HG03095 (cell line): Measurements from ENCODE around the gene CHML.

Experiments used
- ATAC-seq: cut with Tn5 transposase; IDR thresholded peaks from one replicate; pipeline ENCODE4 v1.9.1; 2021; ENCODE audit warnings: moderate library complexity; ENCODE audit not compliant: unreplicated experiment

CHML gene

DNA sequence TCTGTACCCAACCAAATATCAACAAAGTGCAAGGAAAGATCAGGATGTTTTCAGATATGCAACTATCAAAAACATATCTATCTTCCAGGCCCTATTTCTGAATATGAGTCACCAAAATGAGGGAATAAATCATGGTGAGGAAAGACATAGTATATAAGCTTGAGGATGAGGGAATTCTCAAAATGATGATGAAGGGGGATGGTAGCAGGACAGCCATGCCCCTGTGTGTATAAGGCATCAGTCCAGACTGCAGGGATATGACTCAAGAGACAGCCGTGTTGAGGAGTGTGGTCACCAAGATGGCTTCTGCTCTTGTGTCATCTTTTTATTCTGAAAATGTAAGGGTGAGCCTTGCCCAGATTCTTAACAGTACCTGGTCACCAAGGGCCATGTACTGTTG lies 7.5 kb upstream of the CHML start:
- ATAC-seq = no peak

DNA sequence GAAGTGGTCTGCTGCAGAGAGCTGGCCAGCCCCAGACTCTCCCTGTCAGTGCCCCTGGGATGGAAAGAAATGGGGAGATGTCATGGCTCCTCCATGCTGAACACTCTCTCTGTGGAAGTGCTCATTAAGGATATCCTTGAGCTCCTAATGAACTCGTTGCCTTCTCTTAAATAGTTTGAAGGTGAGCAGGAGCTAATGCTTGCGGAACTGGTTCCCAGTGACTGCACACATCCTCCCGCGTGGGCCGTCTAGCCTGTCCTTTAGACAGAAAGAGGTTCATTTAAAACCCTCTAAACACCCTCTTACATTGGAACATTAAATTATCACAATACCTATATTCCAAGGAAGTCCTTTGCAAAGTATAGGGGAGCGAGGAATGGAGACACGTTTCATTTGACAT lies 6.0 kb upstream of the CHML start:
- ATAC-seq = no peak

DNA sequence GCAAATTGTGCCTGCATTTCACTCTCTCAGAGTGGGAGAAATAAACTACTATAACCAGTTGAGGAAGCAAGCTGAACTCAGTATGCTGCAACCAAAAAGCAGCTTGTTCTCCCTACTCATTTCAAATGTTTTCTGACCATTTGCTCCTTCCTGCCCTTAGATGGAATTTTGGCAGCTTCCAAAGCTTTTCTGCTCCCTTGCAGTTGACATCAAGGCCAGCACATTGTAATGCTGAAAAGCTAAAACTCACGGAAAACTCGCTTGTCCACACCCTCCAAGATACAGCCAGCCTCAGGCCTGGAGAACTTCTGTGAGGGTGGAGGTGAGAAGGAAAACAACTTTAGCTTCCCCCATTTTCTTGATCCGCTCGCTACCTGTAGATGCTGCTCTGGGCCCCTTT lies 5.0 kb upstream of the CHML start:
- no peak for ATAC-seq

DNA sequence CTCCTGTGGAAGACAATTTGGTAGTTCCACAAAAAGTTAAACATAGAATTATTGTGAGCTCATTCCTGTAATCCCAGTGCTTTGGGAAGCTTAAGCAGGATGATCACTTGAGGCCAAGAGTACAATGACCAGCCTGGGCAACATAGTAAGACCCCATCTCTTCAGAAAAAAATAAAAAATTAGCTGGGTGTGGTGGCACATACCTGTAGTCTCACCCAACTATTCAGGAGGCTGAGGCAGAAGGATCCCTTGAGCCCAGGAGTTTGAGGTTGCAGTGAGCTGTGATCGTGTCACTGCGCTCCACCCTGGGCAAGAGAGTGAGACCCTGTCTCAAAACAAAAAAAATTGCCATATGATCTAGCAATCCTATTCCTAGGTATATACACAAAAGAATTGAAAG lies 4.1 kb upstream of the CHML start:
- ATAC-seq = no peak

DNA sequence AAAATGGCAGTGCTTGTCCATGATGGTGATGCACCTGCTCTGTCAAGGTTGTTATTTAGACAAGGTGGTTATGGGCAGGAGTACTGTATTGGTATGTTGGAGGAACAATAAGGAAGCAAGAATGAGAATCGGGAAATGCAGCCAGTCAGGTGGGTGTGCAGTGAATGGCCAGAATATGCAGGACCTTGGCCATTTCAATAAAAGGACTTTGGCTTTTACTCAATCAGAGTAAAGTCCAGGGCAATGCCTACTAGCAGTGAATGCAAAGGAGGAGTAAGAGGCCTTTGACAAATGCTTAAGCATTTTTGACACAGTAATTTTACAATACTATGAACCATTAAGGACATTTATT lies 2.4 kb upstream of the CHML start:
- ATAC-seq = no peak

DNA sequence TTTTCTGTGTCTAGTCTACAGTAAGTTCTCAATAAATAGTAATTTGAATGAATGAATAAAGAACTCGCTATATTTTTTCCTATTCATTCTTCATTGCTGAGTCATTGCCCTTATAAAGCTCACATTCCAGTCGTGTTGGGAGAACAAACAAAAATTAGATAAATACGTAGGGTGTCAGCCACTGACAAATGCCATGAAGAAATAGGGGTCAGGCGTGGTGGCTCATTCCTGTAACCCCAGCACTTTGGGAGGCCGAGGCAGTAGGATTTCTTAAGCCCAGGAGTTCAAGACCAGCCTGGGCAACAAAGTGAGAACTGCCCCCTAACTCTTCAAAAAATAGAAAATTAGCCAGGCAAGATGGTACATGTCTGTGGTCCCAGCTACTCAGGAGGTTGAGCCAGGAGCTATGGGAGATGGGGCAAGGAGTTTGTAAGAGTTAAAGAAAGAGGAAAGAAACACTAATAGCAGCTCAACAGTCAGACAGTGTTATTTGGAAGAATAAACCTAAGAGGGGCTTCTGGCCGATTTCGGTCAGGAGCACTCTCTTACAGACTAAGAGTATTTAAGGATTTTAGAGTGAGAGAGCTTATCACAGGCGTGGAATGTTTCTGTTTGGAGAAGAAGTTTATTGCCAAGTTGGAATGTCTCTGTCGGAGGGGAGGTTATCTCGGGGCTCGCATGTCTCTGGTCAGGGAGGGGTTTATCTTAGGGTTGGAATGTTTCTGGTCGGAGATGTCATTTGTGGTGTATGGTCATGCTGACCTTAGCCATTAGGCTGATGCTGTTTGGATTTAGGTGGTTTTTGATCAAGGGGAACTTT lies 1.8 kb upstream of the CHML start:
- ATAC-seq = no peak

DNA sequence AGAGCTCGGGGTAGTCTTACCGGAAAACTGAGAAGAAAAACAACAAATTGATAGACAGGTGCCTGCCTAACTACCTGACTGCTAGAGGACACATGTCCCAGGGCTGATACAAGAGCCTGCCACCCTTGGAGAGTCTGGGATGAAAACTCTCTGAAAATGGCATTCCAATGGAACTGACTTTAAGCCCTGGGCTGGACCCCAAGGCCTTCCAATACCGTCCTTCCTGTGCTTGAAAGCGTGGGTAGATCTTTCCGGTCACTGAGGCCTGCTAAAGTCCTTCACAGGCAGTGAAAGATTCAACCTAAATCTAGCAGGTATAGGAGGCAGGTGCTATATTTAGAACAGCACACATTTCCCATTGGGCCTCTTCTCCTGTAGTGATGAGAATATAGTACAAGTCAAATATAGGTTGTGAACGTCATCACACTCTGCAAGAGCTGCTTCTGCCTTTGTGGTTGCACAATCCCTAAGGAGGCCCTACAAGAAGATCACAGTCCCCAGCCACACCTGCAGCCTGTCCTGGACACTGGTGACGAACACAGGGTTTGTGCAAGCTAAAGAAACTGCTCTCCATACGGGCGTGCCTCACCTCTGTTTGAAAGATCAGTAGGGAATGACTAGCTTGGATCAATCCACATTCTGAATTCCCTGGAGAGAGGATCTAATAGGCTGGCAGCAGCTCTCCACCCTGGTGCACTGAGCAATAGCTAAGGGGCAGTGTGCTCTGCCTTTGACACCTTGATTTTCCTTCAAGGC lies 876 bp upstream of the CHML start:
- no peak for ATAC-seq

DNA sequence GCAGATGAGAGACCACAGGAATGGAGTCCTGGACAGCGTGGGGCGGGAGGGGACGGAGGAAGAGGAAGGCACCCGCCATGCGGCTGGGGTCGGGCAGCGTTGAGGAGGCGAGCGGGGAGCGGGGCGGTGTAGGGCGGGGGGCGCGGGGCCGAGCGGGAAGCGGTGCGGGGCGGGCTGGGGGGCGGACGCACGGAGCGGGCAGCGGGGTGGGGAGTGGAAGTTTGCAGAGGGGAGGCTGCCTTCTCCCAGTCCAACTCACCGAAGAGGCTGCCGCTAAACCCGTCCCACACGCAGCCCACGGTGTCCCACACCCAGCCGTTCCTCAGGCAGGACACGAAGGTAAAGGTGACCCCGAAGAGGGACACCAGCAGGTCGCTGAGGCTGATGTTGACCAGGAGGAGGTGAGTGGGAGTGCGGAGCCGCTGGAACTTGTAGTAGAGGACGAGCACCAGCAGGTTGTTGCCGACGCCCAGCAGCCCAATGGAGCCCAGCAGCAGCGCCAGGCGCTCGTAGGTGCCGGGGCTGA lies 483 bp downstream of the CHML start:
- ATAC-seq = peak; percentile 44

DNA sequence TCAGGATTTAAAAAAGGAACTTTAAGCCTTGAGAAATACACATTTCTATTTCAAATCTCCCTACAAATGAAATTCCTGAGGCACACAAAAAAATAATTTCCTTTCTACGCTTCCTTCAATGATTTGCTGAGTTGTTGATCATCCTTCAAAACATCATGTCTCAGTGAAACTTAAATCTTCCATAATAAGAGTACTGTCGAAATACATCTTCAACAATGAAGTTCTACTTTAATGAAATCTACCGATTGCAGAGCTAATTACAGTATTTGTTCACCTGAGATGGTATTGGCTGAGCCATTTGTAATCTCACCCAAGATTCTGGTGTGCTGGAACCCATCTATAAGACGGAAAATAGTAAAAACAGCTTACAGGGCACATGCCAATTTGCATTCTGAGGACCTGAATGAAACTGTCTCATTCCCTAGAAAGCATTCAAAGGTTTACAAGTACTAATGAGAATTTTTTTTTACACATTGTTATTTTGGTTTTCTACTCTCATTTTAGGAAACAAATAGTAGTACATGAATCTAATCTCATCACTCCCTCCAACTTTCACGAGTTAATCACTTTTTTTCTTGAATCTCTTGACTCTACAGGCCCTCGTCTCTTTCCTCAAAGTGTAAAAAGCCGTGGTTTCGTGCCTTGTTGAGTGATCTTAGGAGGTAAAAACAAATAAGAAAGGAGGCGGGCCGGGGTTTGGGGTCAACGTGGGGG lies 1.1 kb downstream of the CHML start:
- no peak for ATAC-seq

DNA sequence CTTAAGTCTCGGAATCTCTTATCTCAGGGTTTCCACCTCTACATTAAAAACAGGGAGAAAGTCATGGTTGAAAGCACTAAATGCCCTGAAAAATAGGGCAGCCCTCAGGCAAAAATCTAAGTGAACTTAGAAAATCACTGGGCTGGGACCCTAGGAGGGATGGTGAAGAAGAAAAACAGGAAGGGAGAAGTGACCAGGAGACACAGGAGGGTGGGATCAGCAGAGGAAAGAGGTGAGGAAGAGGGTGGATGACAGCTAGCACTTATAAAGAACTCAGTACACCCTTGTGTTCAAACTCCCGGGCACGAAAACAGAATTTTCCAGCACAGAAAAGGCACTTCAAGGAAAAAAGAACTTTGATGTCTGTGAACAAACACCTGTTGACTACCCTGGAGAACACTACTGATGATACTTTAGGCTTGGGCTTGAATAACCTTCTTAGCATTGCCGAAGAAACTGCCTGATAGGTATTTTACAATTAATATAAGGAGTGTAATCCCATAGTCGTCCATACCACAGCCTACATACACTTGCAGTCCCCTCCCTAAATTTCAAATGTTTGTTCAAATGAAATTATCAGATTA lies 2.0 kb downstream of the CHML start:
- ATAC-seq = no peak

DNA sequence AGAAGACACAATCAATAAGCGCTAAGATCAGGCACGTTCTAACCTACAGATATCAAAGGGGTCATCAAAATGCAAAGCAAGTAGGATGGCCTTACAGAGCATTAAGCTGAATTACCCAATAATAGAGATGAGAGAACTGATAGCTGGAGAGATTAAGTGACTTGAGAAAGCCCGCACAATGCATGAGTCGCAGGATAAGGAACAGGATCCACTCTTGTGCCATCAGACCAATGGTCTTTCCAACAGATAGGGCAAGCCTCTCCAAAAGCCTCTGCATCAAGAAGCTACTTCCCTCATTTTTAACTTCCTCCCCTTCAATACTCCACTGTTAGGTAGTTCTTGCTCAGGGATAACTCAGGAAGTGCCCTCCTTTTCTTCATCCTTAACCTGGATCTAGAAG lies 2.6 kb downstream of the CHML start:
- ATAC-seq = no peak

DNA sequence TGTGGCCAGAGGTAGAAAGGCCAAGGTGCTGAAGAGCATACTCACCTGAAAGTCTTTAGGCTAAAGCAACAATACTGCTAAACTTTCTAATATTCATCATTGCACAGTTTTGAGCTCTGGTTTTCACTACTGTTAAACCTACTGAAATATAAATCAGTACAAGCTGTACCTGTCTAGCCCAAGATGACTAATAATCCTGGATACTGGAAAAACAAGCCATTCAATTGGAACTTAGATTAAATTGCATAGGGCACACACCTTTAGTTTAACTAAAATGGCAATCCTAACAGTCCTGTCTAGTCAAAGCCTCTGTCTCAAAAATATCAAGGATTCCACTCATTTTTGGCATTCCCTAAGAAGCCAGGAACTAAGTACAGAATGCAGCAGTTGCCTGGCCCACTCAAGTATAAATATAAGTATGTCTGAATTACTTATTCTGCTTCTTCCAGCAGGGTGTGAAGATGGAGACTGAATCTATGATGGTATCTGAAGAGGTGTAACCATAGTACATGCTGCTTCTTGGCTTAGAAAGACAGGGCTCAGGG lies 3.1 kb downstream of the CHML start:
- ATAC-seq = no peak

DNA sequence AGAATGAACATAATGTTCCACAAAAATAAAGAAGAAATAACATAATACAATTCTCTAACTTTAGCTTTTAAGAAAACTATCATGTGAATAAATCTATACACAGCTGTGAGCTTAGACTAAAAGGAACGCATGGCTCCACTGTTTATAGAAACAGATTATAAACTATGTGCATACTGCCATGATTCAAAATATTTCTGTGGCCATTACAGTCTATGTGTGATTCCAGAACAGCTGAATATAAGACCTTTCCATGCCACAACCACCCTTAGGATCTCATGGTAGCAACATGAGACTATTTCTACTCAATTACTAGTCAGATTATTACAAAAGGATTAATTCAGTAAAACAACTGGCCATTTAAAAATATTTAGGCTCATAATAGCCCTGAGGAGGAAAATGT lies 3.9 kb downstream of the CHML start:
- no peak for ATAC-seq

DNA sequence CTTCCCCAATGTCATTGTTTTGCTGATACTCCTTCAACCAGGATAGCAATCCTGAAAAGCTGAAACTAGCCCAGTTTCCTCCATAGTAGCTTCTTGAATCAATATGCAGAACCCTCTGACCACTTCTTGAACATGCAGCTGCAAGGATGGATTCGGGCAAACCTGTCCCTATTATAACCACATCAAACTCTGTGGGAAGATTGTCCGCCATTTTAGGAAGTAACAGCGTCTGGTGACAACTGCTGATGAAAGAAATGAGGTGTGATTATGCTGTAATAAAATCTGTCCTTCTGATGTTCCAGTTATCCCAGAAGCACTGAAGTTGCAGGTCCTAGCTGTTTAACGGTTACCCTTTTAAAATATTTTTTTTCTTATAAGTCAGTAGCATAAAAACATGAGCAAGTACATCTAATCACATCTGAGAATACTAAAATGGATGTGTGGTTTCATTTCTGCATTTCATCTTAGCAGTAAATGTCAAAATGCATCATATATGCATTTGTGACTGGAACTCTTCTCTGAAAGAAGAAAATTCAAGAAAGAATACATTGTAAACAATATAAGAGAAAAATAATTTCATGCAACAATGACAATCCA lies 4.5 kb downstream of the CHML start:
- no peak for ATAC-seq

DNA sequence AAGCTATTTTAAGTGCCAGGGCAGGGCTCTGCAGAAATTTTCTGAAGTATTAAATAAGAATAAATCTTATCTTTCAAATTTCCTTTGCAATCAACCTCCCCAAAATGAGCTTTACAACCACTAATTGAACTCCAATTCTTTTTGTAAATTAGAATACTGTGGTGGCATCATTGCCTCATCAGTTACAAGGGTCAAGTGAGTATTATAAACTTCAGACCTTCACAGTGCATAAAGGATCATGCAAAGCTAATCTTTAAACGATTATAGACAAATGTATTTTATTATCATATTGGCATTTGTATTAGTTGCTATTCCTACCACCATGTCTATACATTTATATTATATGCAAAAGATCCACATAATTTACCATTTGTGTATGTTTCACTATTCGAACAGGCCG lies 7.2 kb downstream of the CHML start:
- ATAC-seq = no peak

DNA sequence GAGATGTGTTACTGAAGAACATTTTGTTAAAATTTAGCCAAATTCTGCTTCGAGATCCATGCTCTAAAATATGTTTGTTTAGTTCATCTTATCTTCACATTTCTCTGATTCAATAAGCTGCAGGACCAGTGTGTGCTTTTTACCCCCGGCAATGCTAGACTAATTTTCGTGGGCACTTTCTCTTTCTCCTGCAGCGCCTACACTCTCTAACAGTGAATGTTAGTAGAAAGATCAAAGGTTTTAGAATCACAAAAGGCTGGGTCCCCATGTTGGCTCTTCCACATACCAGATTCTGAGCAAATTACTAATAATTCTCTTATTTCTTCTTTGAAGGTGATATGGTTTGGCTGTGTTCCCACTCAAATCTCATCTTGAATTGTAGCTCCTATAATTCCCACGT lies 8.5 kb downstream of the CHML start:
- no peak for ATAC-seq

DNA sequence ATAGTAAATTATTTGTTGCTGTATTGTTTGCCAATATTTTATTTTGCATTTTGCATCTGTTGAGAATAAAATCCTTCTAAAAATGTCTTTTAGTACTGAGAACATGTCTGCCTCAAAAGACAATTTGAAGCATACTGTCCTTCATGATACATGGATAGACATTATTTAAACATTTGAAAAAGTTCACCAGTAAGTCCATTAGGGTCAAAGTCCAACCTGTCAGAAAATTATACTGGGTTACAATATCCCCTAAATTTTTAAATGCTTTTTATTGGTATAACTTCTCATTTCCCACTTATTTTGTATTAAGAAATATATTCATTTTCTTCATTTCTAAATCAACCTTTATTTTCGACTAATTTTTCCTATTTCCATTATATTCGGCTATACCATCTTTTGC lies 9.3 kb downstream of the CHML start:
- ATAC-seq = no peak

DNA sequence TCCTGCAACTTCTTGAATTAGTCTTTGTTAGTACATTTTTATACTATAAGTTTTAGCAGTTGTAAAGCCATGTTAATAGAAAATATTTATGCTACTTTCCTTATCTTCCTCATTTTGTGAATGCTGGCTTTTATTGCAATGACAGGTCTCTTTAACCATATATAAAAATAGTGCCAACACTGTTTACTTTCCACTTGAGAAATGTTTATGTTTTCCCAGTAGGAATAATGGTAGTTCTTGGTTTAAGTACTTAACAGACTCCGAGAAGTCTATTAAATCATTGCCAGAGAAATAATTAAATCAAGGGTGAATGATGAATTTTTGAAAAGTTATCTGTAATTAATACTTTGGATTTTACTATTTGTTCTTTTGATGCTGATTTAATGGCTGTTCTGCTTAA lies 9.7 kb downstream of the CHML start:
- no peak for ATAC-seq

DNA sequence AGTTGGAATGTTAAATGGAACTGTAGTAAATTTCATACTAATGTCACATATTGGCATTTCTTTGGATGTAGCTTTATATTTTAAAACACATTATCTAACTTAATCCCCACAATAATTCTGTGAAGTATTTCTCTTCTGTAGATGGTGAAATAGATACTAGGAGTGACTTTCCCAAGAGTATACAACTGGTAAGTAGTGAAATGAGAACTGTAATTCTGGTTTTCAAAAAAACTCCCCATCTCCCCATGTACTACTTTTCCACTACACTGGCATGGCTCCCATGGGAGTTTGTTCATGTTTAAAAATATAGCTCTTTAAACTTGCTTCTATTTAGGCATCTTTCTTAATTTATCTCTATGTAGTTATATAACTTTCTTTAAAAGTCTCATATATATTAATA lies 10.2 kb downstream of the CHML start:
- ATAC-seq = no peak

DNA sequence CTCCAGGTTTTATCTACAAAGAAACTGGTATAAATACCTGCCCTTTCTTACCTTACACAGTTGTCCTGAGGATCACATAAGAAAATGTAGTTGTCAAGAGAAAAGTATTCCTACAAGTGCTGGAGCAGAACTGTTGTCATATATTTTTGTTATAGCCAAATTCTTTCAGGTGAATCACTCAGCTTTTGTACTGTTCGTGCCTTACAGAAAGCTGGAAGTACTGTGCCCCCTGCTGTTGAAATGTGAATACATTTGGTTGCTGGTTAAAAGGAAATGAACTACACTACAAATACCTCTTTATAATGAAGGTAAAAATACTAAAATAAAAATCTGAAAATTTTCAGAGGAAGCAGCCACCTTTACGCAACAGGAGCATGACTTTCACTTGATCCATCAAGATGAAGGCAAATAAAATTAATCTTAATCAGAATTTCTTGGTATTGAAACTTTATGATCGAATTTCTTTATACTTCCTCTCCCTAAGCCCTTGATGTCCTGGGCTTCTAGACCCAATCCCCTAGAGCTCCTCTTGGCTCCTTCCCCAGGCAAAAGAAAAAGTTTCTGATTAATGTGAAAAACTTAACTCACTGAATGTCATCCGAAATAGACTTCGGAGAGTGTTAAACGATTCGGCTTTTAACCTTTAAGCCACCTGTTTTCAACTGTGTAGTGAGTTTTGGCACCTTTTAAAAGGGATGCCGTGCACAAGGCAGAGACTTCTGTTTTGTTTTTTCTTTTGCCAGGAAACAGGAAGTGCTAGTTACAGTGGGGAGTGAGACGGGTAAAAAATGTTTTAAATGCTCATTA lies 12.5 kb downstream of the CHML start:
- ATAC-seq = peak; percentile 85
